CD4-positive, alpha-beta T cell treated with Interleukin-15 for 4 hours (primary cell): ENCODE results near the gene PRKAG1.

Source experiments
- DNase-seq: peaks from one replicate; pipeline ENCODE4 v3.0.0-alpha.2; 2020; ENCODE audit warnings: low spot score

Gene PRKAG1

DNA sequence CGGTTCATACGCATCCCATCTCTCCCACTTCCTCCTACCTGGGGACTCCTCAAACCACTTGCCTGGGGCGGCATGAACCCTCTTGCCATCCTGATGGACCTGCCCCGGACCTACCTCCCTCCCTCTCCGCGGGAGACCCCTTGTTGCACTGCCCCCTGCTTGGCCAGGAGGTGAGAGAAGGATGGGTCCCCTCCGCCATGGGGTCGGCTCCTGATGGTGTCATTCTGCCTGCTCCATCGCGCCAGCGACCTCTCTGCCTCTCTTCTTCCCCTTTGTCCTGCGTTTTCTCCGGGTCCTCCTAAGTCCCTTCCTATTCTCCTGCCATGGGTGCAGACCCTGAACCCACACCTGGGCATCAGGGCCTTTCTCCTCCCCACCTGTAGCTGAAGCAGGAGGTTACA is 36.8 kb downstream of the PRKAG1 start:
- no peak for DNase-seq

DNA sequence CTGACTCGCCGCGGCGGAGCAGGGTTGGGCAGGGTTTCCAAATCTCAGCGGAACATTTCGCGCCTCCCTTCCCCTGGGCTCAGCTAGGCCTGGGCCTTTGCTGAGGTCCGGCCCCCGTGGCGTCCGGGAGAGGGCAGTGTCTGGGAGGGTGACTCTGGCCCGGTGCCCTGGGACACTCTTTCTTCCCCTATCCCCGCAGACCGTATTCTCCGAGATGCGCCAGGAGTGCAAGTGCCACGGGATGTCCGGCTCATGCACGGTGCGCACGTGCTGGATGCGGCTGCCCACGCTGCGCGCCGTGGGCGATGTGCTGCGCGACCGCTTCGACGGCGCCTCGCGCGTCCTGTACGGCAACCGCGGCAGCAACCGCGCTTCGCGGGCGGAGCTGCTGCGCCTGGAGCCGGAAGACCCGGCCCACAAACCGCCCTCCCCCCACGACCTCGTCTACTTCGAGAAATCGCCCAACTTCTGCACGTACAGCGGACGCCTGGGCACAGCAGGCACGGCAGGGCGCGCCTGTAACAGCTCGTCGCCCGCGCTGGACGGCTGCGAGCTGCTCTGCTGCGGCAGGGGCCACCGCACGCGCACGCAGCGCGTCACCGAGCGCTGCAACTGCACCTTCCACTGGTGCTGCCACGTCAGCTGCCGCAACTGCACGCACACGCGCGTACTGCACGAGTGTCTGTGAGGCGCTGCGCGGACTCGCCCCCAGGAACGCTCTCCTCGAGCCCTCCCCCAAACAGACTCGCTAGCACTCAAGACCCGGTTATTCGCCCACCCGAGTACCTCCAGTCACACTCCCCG is 37.4 kb downstream of the PRKAG1 start:
- DNase-seq: no peak

DNA sequence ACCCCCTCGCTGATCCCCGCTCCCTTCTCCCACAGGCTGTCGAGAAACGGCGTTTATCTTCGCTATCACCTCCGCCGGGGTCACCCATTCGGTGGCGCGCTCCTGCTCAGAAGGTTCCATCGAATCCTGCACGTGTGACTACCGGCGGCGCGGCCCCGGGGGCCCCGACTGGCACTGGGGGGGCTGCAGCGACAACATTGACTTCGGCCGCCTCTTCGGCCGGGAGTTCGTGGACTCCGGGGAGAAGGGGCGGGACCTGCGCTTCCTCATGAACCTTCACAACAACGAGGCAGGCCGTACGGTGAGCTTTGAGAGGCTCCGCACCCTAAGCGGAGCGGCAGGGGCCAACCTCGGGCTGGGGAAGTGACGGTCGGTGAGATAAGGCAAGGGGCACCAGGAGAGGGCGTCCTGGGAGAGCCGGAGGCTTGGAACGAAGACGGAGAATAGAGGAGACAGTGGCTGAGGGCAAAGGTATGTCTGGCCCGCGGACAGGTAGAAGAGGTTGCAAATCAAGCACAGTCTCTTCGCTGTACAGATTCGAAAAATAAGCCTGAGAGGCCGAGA is 38.1 kb downstream of the PRKAG1 start:
- DNase-seq: no peak

DNA sequence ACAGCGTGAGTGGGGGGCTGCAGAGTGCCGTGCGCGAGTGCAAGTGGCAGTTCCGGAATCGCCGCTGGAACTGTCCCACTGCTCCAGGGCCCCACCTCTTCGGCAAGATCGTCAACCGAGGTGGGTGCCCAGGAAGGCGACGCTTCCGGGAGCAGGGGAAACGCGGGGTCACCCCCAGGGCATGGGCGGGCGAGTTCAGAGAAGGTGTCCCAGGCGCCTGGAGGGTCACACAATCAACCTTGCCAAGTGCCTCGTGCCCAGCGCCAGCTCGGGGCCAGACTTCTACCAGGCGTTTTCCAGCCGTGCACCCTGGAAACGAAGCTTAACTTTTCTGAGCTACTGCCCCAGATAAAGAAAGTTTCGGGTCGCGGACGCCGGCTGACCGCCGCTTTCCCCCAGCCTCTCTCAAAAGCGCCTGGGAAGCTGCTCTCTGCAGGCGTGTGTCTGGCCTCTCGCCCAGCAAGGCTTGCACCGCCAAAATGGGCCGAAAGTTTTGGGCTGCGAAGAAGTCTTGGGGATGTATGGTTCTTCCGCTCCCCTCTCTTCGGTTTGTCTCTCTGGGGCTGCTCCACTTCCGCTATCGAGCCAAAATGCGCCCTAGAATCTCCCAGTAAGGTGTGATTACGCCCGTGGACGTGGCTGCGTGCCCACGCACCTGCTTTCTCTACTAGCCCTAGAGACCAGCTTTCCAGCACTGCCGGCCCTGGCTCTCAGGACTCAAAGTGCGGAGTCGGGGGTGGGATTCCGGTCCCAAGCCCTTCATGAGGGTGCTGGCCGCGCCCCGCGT is 38.8 kb downstream of the PRKAG1 start:
- no peak for DNase-seq

DNA sequence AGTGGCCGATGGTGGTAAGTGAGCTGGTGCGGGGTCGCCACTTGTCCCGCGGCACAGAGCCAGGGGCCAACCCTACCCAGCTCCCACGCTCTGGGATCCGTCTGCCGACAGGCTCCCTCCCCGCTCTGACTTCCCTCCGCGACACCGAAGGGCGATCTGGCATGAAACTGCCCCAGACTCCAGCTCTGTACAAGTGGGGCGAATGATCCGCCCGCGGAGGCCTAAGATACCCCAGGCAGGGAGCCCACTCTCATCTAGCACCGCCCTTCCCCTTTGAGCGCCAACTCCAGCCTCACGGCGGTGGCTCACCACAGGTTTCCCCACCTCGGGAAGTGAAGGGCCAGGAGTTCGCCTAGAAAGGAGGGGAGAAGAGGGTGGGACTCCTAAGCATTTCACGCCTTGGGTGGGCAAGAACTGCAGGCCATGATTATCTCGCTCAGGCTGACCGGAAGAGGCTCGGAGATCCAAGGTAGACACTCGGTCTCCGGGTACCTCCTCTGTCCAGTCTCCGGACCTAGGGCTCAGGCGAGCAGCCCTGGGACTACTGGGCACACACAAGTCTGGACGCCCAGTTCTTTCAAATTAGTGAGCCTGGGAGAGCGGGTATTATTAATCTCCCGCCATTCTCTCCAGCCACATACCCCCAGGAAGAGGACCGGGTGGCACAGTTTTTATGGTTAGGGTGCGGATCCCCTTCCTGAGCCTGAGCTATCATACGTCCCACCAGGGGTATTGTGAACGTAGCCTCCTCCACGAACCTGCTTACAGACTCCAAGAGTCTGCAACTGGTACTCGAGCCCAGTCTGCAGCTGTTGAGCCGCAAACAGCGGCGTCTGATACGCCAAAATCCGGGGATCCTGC is 39.6 kb downstream of the PRKAG1 start:
- no peak for DNase-seq

DNA sequence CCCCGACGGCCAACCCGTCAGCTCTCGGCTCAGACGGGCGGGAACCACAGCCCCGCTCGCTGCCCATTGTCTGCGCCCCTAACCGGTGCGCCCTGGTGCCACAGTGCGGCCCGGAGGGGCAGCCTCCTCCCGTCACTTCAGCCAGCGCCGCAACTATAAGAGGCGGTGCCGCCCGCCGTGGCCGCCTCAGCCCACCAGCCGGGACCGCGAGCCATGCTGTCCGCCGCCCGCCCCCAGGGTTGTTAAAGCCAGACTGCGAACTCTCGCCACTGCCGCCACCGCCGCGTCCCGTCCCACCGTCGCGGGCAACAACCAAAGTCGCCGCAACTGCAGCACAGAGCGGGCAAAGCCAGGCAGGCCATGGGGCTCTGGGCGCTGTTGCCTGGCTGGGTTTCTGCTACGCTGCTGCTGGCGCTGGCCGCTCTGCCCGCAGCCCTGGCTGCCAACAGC is 40.3 kb downstream of the PRKAG1 start, which contains the start of gene WNT1:
WNT1 (plus strand) TSS at position 32 of the 450 bp plus-strand sequence; CDS start at position 361, 329 bp downstream.
- no peak for DNase-seq

DNA sequence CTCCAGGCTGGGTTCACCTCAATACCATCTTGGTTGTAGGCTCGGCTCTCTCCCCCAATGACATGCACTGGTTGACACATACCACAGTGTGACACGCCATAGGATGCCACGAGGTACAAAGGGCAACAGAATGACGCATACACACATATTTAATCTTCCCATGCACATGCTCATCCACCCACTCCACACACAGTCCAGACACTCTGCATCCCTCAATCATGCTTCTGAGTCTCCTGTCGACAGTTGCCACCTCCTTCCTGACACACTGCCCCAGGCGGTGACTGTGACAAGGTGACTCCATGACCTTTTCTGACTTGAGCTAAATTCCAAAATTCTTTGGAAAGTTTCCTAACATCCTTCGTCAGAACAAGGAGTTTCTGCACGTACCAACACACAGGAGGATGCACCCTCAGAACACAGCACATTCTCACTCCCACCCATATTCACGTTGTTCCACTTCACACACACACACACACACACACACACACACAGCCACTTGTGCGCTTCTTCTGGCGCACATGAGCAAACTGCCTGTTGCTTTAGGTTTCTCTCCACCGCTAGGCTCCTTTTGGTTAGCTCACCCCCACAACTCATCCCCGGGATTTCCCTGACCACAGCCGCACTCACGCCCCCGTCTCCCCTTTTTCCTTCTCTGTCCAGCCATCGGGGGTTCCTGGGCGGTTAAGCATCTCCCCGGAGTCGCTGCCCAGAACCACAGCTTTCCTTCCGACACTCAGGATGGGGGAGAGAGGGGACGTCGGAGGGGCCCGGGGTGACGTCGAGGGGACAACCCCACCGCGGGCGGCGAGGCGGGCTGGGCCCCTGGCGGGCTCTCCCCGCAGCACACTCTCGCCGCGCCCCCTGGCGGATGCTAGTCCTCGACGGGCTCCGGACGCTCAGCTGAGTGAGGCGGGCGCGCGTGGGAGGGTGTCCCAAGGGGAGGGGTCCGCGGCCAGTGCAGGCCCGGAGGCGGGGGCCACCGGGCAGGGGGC is 41.0 kb downstream of the PRKAG1 start:
- DNase-seq: peak; percentile 78

DNA sequence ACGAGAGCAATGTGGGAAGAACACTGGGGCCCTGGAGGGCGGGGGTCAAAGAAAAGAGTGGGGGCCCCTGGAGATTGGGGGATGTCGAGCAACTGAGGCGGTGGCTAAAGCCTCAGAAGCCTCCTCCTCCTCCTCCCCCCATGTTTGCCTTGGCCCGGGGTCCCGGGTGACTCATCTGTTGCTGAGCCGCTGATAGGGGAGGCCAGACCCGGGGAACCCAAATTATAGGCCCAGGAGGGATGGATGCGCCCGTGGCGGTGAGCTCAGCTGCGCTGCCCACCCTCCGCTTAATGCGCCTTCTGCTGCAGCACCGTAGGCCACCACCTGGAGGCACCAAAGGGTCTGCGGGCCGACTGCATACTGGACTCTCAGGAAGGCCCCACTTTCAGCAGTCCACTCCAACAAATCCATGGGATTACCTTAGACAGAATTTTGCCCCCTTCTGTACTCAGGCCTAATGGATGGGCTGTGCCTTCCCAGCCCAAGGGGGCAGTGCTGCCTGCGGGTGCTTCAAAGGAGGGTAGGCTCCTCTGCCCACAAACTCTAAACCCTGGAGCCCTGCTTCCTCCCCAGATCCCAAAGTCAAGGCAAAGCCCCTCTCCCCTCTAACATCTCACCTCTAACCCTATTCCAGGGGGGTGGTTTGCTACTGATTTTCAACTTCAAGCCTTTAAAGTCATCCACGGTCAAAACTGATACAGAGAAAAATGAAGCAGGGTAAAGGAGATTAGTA is 44.5 kb downstream of the PRKAG1 start:
- DNase-seq: no peak

DNA sequence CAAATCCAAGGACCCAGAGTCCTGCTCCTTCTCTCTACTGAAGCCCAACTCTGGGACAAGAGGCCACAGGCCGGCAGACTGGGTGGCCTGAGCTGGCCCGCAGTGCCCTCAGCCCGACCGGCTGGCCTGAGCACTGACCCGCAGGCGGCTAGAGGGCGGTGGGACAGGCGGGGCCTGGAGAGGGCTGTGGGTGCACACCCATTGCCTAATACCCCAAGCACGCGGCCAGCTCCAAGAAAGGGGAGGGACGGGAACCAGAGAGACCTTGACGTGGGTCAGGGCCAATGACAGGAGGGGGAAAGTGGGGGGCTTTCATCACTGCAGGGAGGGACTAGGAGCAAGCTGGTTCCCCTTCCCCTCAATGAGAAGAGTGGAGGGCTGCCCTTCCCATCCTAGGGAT is 45.0 kb downstream of the PRKAG1 start:
- no peak for DNase-seq

DNA sequence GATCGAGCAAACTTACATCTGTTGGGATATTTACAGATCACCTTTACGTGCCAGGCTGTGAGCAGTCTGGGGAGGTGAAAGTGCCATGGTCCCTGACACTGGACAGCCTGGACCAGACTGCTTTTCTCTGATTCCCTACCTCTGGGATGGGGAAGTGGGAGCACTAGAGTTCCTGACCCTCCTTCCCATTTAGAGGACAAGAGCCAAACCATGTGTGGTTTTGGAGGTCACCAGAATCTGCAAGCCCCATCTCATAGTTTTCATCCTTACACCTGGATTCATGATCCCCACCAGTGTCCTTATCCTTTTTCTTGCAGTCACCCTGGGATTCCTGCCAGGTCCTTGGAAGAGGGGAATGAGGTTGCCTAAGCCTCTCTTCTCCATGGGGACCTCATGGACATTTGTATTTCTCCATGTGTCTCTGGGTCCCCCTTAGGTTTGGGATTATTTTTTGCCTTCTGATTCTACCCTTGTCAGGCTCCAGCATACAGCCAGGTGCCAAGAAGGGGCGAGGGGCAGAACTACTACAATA is 45.6 kb downstream of the PRKAG1 start:
- DNase-seq: no peak

DNA sequence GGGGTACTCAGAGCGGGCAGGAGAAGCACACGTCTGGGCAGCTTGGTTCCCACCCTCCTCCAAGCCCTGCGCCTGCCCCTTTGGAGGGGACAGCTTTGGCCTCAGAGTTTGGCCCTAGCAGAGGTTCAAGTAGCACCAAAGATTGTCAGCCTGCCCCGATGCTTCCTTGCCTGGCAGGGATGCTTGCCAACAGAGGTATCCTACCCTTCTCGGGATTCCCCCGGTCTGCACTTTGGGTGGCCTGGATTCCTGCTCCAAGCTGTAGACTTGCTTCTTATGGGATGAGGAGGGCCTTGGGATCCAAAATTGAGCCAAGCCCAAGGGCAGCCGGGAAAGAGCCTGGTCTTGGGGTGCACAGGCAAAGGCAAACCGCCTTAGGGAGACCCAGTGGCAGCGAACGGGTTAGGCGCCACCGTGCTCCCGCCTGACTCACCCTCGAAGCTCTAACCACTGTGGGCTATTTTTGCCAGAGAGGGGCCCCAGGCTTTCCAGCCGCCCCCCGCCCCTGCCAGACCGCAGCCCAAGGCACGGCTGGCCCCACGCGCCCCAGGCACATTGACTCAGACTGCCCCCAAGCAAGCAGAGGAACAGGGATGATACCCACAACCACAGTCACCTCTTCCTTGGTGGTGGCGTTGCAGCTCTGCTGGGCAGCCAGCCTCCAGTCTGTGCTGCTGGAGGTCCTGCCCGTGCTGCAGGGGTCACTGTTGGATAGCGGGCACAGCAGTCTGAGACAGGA is 46.2 kb downstream of the PRKAG1 start:
- no peak for DNase-seq

DNA sequence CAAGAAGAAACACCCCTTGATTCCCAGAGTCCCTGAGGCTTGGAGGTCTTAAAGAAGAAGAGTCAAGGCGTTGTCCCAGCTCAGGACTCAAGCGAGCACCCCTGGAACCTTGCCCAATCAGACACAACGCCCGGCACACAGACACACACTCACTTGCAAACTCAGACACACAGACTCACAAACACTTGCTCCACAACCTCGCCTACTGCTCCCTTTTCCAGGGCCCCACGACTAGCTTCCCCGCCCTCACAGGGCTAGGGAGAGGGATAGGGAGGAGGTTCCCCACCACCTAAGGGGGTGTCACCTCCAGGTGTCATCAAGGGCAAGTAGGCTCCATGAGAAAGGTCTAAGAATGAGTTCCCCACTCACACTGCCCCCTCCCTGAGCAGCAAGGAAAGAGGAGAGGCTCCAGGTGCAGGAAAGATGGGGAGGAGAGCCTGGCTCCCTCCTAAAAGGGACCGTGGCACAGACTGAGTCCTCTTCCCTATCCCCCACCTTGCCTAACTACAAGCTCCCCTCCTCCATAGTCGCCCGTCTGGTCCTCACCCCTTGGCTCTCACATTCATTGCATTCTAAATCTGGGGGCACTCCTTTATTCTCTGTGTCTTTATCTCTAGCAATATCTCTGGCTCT is 47.8 kb downstream of the PRKAG1 start:
- DNase-seq: no peak

DNA sequence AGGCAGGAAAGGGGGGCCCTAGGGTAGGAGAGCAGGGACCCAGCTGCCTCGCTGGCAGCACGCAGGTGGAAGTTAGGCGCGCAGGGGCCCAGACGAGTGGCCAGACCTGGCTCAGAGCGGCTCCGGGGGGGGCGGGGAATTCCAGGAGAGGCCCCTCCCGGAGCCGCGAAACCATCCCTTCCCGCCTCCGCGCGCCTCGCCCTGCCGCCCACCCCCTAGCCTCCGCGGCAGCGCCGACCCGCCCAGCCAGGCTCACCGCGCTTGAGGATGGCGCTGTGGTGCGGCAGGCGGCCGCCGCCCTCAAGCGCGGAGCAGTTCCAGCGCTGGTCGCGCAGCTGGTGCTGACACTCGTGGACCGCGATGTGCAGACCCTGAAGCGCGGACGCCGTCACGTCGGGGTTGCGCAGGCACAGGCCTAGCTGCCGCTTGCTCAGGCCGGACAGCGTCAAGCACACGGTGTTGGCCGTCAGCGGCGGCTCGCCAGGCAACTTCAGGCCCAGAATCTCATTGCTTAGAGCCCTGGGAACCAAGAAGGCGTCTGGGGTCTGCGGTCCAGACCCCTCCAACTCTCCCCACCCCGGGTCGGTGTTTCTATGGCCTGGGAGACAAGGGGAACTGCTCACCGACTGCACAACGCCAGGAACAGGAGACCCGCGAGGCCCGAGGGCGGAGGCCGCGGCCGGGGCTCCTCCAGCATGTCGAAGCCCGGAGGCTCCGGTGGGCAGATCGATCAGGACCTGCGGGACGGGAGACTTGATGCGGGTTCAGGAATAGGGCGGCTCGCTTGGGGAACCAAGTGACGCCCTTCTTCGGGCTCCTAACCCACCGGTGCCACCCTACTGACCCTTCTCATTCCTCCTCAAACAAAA is 48.5 kb downstream of the PRKAG1 start:
- peak; percentile 28 for DNase-seq

DNA sequence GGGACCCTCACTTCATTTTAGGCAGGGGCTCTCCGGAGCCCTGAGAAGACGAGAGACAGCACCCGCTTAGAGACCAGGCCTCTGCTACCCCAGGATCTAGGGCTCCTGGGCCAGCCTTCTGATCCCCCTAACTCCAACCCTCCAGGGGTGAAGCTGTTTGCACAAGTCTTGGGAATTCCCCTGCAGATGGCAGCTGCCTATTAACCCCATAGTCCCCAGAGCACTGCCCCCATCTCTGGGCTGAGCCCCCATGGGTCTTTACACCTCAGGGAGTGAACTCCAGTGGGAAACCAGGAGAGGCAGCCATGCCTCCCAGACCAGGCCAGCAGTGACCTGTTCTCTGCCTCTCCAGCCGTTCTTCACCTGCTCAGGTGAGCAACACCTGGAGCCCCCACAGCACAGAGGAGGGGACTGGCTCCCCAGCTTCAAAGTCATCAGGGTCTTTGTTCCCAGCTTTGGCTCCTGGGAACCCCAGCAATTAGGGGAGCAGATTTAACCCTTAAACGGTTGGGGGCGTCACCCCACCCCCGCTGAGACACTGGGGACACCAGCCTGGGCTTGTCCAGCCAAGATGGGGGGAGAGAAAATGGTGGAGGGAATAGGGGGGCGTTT is 49.3 kb downstream of the PRKAG1 start:
- no peak for DNase-seq

DNA sequence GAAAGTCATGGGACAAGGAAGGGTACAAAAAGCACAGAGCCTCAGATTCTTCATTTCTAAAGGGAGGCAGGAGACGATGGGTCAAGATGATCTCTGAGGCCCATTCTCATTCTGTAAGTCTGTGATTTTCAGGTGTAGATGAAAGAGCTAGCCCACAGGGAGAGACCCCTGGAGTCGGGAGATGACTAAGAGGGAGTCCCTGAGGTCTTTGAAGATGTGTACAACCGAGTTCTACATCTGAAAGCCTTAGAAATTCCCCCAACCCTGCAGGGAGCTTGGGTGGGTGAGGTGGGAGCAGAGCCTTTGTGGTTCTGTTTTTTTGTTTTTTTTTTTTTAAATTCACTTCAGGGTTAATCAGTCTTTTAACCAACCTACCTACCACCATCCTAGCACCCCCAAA is 50.1 kb downstream of the PRKAG1 start:
- no peak for DNase-seq

DNA sequence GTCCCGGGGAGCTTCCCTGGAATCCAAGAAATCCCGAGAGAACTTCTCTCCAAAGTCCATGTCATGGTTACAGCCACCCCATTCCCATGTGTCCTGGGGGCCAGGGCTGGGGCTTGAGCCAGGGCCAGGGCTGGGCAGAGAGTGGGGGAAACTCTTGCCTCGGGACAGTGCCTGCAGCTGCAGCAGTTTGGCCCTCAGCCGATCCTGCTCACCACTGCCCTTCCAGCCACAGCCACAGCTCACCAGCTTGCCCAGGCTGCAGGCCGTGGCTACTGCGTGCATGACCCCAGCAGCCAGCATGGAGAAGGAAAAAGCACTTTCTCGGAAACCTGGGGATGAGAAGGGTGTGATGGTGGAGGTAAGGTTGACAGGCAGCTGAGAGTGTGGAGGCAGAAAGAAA is 50.6 kb downstream of the PRKAG1 start:
- DNase-seq: no peak
